Measurements from ENCODE around the gene TVP23A.
A peak's percentile ranks its signal among the peaks of the same experiment; 100 is the strongest.

Gene TVP23A

DNA sequence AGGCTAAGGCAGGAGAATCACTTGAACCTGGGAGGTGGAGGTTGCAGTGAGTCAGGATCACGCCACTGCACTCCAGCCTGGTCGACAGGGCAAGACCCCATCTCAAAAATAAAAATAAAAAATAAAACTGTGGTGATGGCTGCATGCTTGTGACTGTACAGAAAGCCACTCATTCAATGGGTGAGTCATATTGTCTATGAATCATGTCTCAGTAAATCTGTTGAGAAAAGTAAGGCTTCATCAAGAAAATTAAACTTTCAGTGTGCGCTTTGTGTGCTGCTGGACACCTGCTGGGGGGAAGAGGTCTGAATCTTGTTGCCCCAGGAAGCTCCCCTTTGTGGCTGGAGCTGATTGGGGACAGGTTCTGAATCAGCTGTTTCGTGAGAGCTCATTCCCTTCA is 63.7 kb downstream of the TVP23A start:
- 92% methylated on average over 1 of the region's 4 CpGs for WGBS (ENCODE audit: insufficient coverage)
- no peak overlapping the region for H3K4me3 ChIP-seq (ENCODE audit: control insufficient read depth in 1 of 7, extremely low read depth in 1 of 7, insufficient read depth in 4 of 7, low read depth in 2 of 7, low read length in 6 of 7)
- ChIA-PET CTCF (interaction anchor here (3.3 kb wide), 1 partner anchor 164 kb away, joined by 10 read pairs; no protein-coding TSS in a partner anchor), POLR2A (no interaction called here)
- no peak overlapping the region for H3K27ac ChIP-seq (ENCODE audit: insufficient read depth in 1 of 2, low read depth in 1 of 2, low read length in 2 of 2, poor library complexity in 1 of 2, severe bottlenecking in 2 of 2)
- peaks cover 0 to 22% (median 0%) of the 10 kb centered on the region in 4 experiments for H3K4me1 ChIP-seq (ENCODE audit: control extremely low read depth in 1 of 4, control insufficient read depth in 4 of 4, insufficient read depth in 4 of 4, low read length in 3 of 4)
- peak in 2 of 3 donors; percentile 17 to 31 for DNase-seq
- no peaks in the 10 kb centered on the region for H3K9me3 ChIP-seq (ENCODE audit: control extremely low read depth in 1 of 5, control insufficient read depth in 4 of 5, insufficient read depth in 2 of 5, low read depth in 1 of 5, low read length in 4 of 5)
- no peaks in the 10 kb centered on the region for H3K27me3 ChIP-seq (replicated peaks in 2 of 5; ENCODE audit: control insufficient read depth in 4 of 5, insufficient read depth in 5 of 5, low read length in 4 of 5)
- peaks cover 5 to 82% (median 42%) of the 10 kb centered on the region in 4 experiments for H3K36me3 ChIP-seq (ENCODE audit: control insufficient read depth in 4 of 4, insufficient read depth in 4 of 4, low read length in 3 of 4)

- H3K4me1 ChIP-seq (ENCODE audit: control extremely low read depth in 1 of 4, control insufficient read depth in 4 of 4, insufficient read depth in 4 of 4, low read length in 3 of 4): peaks cover 0 to 22% (median 0%) of the 10 kb centered on the region in 4 experiments
- CTCF ChIA-PET: interaction anchor here (1.0 to 3.3 kb wide), 2 partner anchors 12 to 165 kb away, joined by 3 to 10 read pairs; no protein-coding TSS in a partner anchor
- 100% methylated on average over 5 of the region's 7 CpGs for WGBS (ENCODE audit: insufficient coverage)
- no peak for DNase-seq
- no peak overlapping the region for H3K27ac ChIP-seq (ENCODE audit: insufficient read depth in 1 of 2, low read depth in 1 of 2, low read length in 2 of 2, poor library complexity in 1 of 2, severe bottlenecking in 2 of 2)
- H3K36me3 ChIP-seq (ENCODE audit: control insufficient read depth in 4 of 4, insufficient read depth in 4 of 4, low read length in 3 of 4): peaks cover 5 to 80% (median 42%) of the 10 kb centered on the region in 4 experiments
- no peaks in the 10 kb centered on the region for H3K27me3 ChIP-seq (replicated peaks in 2 of 5; ENCODE audit: control insufficient read depth in 4 of 5, insufficient read depth in 5 of 5, low read length in 4 of 5)
- POLR2A ChIA-PET: no interaction called here
- no peaks in the 10 kb centered on the region for H3K9me3 ChIP-seq (ENCODE audit: control extremely low read depth in 1 of 5, control insufficient read depth in 4 of 5, insufficient read depth in 2 of 5, low read depth in 1 of 5, low read length in 4 of 5)
- no peak overlapping the region for H3K4me3 ChIP-seq (ENCODE audit: control insufficient read depth in 1 of 7, extremely low read depth in 1 of 7, insufficient read depth in 4 of 7, low read depth in 2 of 7, low read length in 6 of 7)
Measured at GRCh38 chr16:10753670-10754069, 64.9 kb downstream of the TVP23A start.

GRCh38 chr16:10752843-10753523 is 65.6 kb downstream of the TVP23A start:
- POLR2A ChIA-PET: no interaction called here
- no peak overlapping the region for H3K27ac ChIP-seq (ENCODE audit: insufficient read depth in 1 of 2, low read depth in 1 of 2, low read length in 2 of 2, poor library complexity in 1 of 2, severe bottlenecking in 2 of 2)

DNA sequence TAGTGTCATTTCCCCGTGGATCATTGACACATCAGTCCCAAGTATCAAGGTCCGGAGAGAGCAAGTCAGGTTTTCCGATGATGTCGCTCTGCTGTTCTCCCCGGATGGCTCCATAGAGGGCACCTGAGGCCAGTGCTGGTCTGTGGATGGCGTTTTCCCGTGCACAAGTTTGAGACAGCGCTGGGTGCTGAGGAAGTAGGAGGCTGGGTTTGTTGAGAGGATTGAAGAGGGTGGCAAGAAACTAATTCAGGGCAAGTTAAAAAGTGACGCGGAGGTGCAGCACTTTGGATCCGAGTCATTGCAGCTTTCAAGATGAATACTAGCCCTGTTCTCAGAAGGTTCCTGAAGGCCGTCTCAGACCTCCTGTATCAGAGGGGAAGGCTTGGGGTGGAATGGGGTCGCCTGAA is 67.3 kb downstream of the TVP23A start:
- POLR2A ChIA-PET: no interaction called here
- WGBS (ENCODE audit: insufficient coverage): 96% methylated on average over 9 of the region's 13 CpGs

More at GRCh38 chr16:10752843-10753523, 65.6 kb downstream of the TVP23A start:
- Histone ChIP-seq H3K4me1 (ENCODE audit: control extremely low read depth in 1 of 4, control insufficient read depth in 4 of 4, insufficient read depth in 4 of 4, low read length in 3 of 4) (peaks cover 0 to 22% (median 0%) of the 10 kb centered on the region in 4 experiments), H3K27me3 (replicated peaks in 2 of 5; ENCODE audit: control insufficient read depth in 4 of 5, insufficient read depth in 5 of 5, low read length in 4 of 5) (no peaks in the 10 kb centered on the region), H3K4me3 (ENCODE audit: control insufficient read depth in 1 of 7, extremely low read depth in 1 of 7, insufficient read depth in 4 of 7, low read depth in 2 of 7, low read length in 6 of 7) (no peak overlapping the region), H3K36me3 (ENCODE audit: control insufficient read depth in 4 of 4, insufficient read depth in 4 of 4, low read length in 3 of 4) (peaks cover 8 to 80% (median 39%) of the 10 kb centered on the region in 4 experiments), H3K9me3 (ENCODE audit: control extremely low read depth in 1 of 5, control insufficient read depth in 4 of 5, insufficient read depth in 2 of 5, low read depth in 1 of 5, low read length in 4 of 5) (no peaks in the 10 kb centered on the region)
- 92% methylated on average over 7 of the region's 10 CpGs for WGBS (ENCODE audit: insufficient coverage)
- DNase-seq: peak in 2 of 3 donors; percentile 49
- CTCF ChIA-PET: interaction anchor here (1.0 to 3.3 kb wide), 2 partner anchors 13 to 166 kb away, joined by 3 to 10 read pairs; no protein-coding TSS in a partner anchor

DNA sequence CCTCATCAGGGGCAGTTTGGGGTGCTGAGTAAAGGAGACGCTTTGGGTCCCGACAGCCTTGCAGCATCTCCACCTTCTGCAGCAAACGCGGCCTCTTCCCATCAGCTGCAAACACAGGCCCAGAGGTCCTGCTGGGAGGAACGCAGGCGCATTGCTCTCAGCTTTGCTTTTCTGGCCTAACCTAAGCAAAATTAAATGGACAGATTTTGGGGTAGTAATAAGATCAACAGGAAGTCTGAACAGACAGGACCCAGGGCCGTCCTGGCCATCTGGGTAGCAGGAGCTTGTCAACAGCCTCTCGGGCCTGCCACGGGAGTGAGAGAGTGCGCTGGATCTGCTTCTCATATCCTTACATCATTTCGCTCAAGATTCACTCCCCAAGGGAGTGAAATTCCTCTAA is 67.8 kb downstream of the TVP23A start:
- H3K9me3 ChIP-seq (ENCODE audit: control extremely low read depth in 1 of 5, control insufficient read depth in 4 of 5, insufficient read depth in 2 of 5, low read depth in 1 of 5, low read length in 4 of 5): no peaks in the 10 kb centered on the region
- H3K27me3 ChIP-seq (replicated peaks in 2 of 5; ENCODE audit: control insufficient read depth in 4 of 5, insufficient read depth in 5 of 5, low read length in 4 of 5): no peaks in the 10 kb centered on the region
- WGBS (ENCODE audit: insufficient coverage): 98% methylated on average over 9 of the region's 11 CpGs
- no peak overlapping the region for H3K4me3 ChIP-seq (ENCODE audit: control insufficient read depth in 1 of 7, extremely low read depth in 1 of 7, insufficient read depth in 4 of 7, low read depth in 2 of 7, low read length in 6 of 7)
- POLR2A ChIA-PET: no interaction called here
- CTCF ChIA-PET: interaction anchor here (2.0 kb wide), 1 partner anchor 126 kb away, joined by 4 read pairs; the partner anchor contains the start of gene CIITA
- H3K4me1 ChIP-seq (ENCODE audit: control extremely low read depth in 1 of 4, control insufficient read depth in 4 of 4, insufficient read depth in 4 of 4, low read length in 3 of 4): peaks cover 0 to 15% (median 0%) of the 10 kb centered on the region in 4 experiments
- H3K27ac ChIP-seq (ENCODE audit: insufficient read depth in 1 of 2, low read depth in 1 of 2, low read length in 2 of 2, poor library complexity in 1 of 2, severe bottlenecking in 2 of 2): no peak overlapping the region
- H3K36me3 ChIP-seq (ENCODE audit: control insufficient read depth in 4 of 4, insufficient read depth in 4 of 4, low read length in 3 of 4): peaks cover 6 to 75% (median 27%) of the 10 kb centered on the region in 4 experiments
- DNase-seq: no peak

More for the DNA sequence above, 67.3 kb downstream of the TVP23A start:
- Histone ChIP-seq H3K27me3 (replicated peaks in 2 of 5; ENCODE audit: control insufficient read depth in 4 of 5, insufficient read depth in 5 of 5, low read length in 4 of 5) (no peaks in the 10 kb centered on the region), H3K4me3 (ENCODE audit: control insufficient read depth in 1 of 7, extremely low read depth in 1 of 7, insufficient read depth in 4 of 7, low read depth in 2 of 7, low read length in 6 of 7) (no peak overlapping the region), H3K4me1 (ENCODE audit: control extremely low read depth in 1 of 4, control insufficient read depth in 4 of 4, insufficient read depth in 4 of 4, low read length in 3 of 4) (peaks cover 0 to 18% (median 0%) of the 10 kb centered on the region in 4 experiments), H3K9me3 (ENCODE audit: control extremely low read depth in 1 of 5, control insufficient read depth in 4 of 5, insufficient read depth in 2 of 5, low read depth in 1 of 5, low read length in 4 of 5) (no peaks in the 10 kb centered on the region), H3K27ac (ENCODE audit: insufficient read depth in 1 of 2, low read depth in 1 of 2, low read length in 2 of 2, poor library complexity in 1 of 2, severe bottlenecking in 2 of 2) (no peak overlapping the region), H3K36me3 (ENCODE audit: control insufficient read depth in 4 of 4, insufficient read depth in 4 of 4, low read length in 3 of 4) (peaks cover 6 to 78% (median 27%) of the 10 kb centered on the region in 4 experiments)
- no peak for DNase-seq
- CTCF ChIA-PET: interaction anchor here (0.9 to 1.1 kb wide), 2 partner anchors 14 to 144 kb away, joined by 3 to 5 read pairs; no protein-coding TSS in a partner anchor

- ChIA-PET POLR2A (no interaction called here), CTCF (interaction anchor here (1.6 kb wide), 1 partner anchor 18 kb away, joined by 4 read pairs; no protein-coding TSS in a partner anchor)
- Histone ChIP-seq H3K36me3 (ENCODE audit: control insufficient read depth in 4 of 4, insufficient read depth in 4 of 4, low read length in 3 of 4) (peaks cover 6 to 34% (median 22%) of the 10 kb centered on the region in 4 experiments), H3K4me1 (ENCODE audit: control extremely low read depth in 1 of 4, control insufficient read depth in 4 of 4, insufficient read depth in 4 of 4, low read length in 3 of 4) (peaks cover 5 to 16% (median 11%) of the 10 kb centered on the region in 4 experiments), H3K4me3 (ENCODE audit: control insufficient read depth in 1 of 7, extremely low read depth in 1 of 7, insufficient read depth in 4 of 7, low read depth in 2 of 7, low read length in 6 of 7) (no peak overlapping the region), H3K9me3 (ENCODE audit: control extremely low read depth in 1 of 5, control insufficient read depth in 4 of 5, insufficient read depth in 2 of 5, low read depth in 1 of 5, low read length in 4 of 5) (no peaks in the 10 kb centered on the region), H3K27me3 (replicated peaks in 2 of 5; ENCODE audit: control insufficient read depth in 4 of 5, insufficient read depth in 5 of 5, low read length in 4 of 5) (no peaks in the 10 kb centered on the region), H3K27ac (ENCODE audit: insufficient read depth in 1 of 2, low read depth in 1 of 2, low read length in 2 of 2, poor library complexity in 1 of 2, severe bottlenecking in 2 of 2) (no peak overlapping the region)
- no peak for DNase-seq
- WGBS (ENCODE audit: insufficient coverage): 86% methylated on average over 2 of the region's 2 CpGs
Measured at GRCh38 chr16:10745841-10746240, 72.8 kb downstream of the TVP23A start.
